Raji (cell line): ENCODE data around the gene DZIP1L.

Source experiments
- POLR2A ChIP-seq: IDR thresholded peaks from 2 replicates; pipeline ENCODE4 v1.6.1; 2011; ENCODE audit warnings: low read depth, low read length, control low read depth; ENCODE audit not compliant: insufficient read depth

The DZIP1L gene

GRCh38 chr3:138125548-138126221 is 10.3 kb upstream of the DZIP1L start:
- no peak for TF ChIP-seq POLR2A

GRCh38 chr3:138124706-138125355 is 9.4 kb upstream of the DZIP1L start:
- no peak for TF ChIP-seq POLR2A

GRCh38 chr3:138124188-138124587 is 8.8 kb upstream of the DZIP1L start:
- no peak for TF ChIP-seq POLR2A

- no peak for TF ChIP-seq POLR2A
Observed at GRCh38 chr3:138119423-138119766, 4.0 kb upstream of the DZIP1L start.

GRCh38 chr3:138118612-138119422 is 3.4 kb upstream of the DZIP1L start:
- TF ChIP-seq POLR2A = no peak

- no peak for TF ChIP-seq POLR2A
Observed at GRCh38 chr3:138114431-138114918, 933 bp downstream of the DZIP1L start.

- no peak for TF ChIP-seq POLR2A
Observed at GRCh38 chr3:138113326-138113725, 2.1 kb downstream of the DZIP1L start.

- TF ChIP-seq POLR2A = no peak
Observed at GRCh38 chr3:138112362-138112761, 3.0 kb downstream of the DZIP1L start.

GRCh38 chr3:138105598-138105997 is 9.8 kb downstream of the DZIP1L start:
- no peak for TF ChIP-seq POLR2A

GRCh38 chr3:138103466-138103865 is 11.9 kb downstream of the DZIP1L start:
- TF ChIP-seq POLR2A = no peak

GRCh38 chr3:138099417-138099816 is 16.0 kb downstream of the DZIP1L start:
- TF ChIP-seq POLR2A = no peak

GRCh38 chr3:138097192-138098172 is 17.9 kb downstream of the DZIP1L start:
- no peak for TF ChIP-seq POLR2A

- TF ChIP-seq POLR2A = no peak
Observed at GRCh38 chr3:138093721-138094120, 21.7 kb downstream of the DZIP1L start.

GRCh38 chr3:138092023-138092422 is 23.4 kb downstream of the DZIP1L start:
- TF ChIP-seq POLR2A = no peak

GRCh38 chr3:138089091-138089490 is 26.3 kb downstream of the DZIP1L start:
- TF ChIP-seq POLR2A = no peak

GRCh38 chr3:138084196-138084595 is 31.2 kb downstream of the DZIP1L start:
- no peak for TF ChIP-seq POLR2A
